Measurements from ENCODE around the gene TMEM270.
A peak's percentile ranks its signal among the peaks of the same experiment; 100 is the strongest.

TMEM270 gene

GRCh38 chr7:73871163-73872011, 10.4 kb downstream of the TMEM270 start:
- H3K4me3 ChIP-seq = no peak overlapping the region
- peak overlapping the region; percentile 82 to 95 for H3K27ac ChIP-seq
- no peak for TF ChIP-seq CTCF (IDR thresholded peaks at IDR 0.05)
- DNase-seq (ENCODE audit: low spot score) = no peak

- TF ChIP-seq CTCF (IDR thresholded peaks at IDR 0.05) = no peak
- no peak for DNase-seq (ENCODE audit: low spot score)
- Histone ChIP-seq H3K27ac (peak overlapping the region; percentile 82 to 95), H3K4me3 (no peak overlapping the region)
These were observed 11.3 kb downstream of the TMEM270 start for GRCh38 chr7:73872056-73872908.

GRCh38 chr7:73876361-73876760, 15.4 kb downstream of the TMEM270 start:
- no peak for DNase-seq (ENCODE audit: low spot score)
- Histone ChIP-seq H3K4me3 (no peak overlapping the region), H3K27ac (no peak overlapping the region)
- TF ChIP-seq CTCF (IDR thresholded peaks at IDR 0.05) = no peak

- H3K4me3 ChIP-seq = no peak overlapping the region
- peak overlapping the region in 1 of 2 donors; percentile 28 for H3K27ac ChIP-seq
- DNase-seq (ENCODE audit: low spot score) = no peak
- no peak for TF ChIP-seq CTCF (IDR thresholded peaks at IDR 0.05)
These were observed 16.0 kb downstream of the TMEM270 start for GRCh38 chr7:73876973-73877372.

GRCh38 chr7:73879977-73880681, 19.2 kb downstream of the TMEM270 start:
- peak; percentile 90 for DNase-seq (ENCODE audit: low spot score)
- Histone ChIP-seq H3K27ac (peak overlapping the region; percentile 73 to 94), H3K4me3 (peak overlapping the region; percentile 45)
- TF ChIP-seq CTCF (IDR thresholded peaks at IDR 0.05) = no peak

GRCh38 chr7:73880755-73881328, 19.9 kb downstream of the TMEM270 start:
- TF ChIP-seq CTCF (IDR thresholded peaks at IDR 0.05) = no peak
- peak overlapping the region; percentile 45 for H3K4me3 ChIP-seq
- DNase-seq (ENCODE audit: low spot score) = peak; percentile 73
- H3K27ac ChIP-seq = peak overlapping the region; percentile 73 to 94
